CMK (cell line): Measurements from ENCODE around the gene BGN.

Experiments used
- DNase-seq: peaks from one replicate; pipeline ENCODE4 v3.0.0-alpha.2; 2010; ENCODE audit warnings: low read depth

The BGN gene

GRCh38 chrX:153526801-153527200 is 32.0 kb downstream of the BGN start:
- DNase-seq = no peak

DNA sequence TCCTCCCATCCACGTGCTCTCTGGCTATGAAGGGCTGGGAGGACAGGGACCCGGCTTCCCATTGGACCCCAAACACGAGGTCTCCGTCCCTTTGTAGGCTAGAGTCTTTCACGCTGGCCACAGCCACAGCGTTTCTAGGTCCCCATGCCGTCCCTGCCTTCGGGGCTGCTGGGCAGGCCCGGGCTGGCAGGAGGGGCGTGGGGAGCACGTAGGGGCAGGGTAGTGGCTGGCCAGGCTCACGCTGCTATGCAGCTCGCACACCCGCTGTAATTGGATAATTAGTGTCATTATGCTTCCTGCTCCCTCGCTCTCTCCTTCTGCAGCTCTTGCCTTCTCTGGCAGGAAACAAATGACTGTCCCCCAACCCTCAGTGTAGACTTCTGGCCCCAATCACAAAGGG is 32.4 kb downstream of the BGN start:
- DNase-seq = no peak

DNA sequence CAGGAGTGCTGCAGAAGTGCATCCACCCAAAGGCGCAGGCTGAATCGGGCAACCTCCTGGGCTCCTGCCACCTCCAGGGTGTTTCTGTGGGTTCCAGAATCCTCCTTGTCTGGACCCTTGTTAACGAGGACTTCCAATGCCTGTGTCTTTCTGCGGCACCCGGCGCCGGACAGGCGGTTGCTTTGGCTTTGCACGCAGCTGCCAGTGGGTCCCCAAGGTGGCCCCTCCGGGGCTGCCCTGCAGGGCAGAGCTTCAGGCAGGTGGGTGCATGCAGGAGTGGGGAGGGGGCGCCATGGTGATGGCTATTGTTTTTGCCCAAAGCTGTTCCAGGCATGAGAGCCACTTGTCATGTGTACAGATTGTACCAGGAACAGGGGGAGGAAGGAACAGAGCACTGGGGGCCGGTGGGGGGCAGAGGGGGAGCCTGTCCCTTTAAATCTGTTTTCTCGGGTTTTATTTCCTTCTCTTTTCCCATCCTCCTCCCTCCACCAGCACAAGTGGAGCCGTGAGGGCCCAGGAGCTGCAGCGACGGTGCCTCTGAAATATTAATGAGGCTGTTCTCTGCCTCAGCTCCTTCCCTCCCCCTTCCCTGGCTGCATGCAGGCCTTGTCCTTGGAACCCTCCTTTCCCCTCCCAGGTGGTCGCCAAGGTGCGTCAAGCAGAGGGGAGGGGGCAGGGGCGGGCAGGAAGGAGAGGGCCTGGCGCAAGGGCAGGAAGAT is 35.8 kb downstream of the BGN start:
- DNase-seq = no peak

- no peak for DNase-seq
Measured at GRCh38 chrX:153533091-153533490, 38.3 kb downstream of the BGN start.

- DNase-seq = no peak
Measured at GRCh38 chrX:153537080-153537479, 42.3 kb downstream of the BGN start.

- no peak for DNase-seq
Measured at GRCh38 chrX:153537526-153538295, 42.9 kb downstream of the BGN start.

DNA sequence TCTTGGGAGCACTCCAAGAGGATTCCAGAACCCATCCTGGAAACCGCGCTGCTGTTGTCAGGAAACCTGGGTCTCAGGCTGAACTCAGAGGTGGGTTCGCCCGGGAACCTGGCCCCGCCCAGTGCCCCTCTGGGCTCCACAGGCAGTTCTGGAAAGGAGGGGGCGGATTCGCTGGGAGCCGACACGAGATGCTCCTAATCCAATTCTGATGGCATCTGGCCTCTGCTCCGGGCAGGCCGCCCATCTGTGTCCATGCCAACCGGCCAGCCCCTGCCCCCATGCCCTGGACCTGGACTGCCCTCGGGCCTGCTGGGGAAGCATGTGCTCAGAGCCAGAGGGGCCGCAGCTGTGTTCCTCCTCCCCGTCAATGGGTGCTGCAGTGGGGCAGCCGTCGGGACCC is 43.6 kb downstream of the BGN start:
- no peak for DNase-seq

- DNase-seq = peak; percentile 30
Measured at GRCh38 chrX:153539171-153539978, 44.6 kb downstream of the BGN start.

- no peak for DNase-seq
Measured at GRCh38 chrX:153539979-153540358, 45.2 kb downstream of the BGN start.

DNA sequence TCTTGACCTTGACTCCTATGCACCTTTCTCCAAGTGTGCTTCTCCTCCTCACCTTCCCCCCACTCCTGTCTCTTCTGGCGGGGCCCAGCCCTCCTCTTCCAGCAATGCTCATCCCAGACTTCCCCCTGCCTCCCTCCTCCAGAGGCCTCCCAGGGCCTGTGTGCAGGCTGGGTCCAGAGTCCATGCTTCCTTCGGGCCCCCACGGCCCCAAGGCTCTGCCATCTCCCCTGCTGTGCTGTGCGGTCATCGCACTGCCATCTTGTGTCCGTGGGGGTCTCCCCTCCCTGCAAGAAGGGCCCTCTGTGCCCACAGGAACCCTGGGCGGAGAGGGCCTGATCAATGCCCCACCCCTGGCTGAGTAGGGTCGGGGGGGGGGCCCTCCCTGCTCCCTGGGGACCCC is 49.9 kb downstream of the BGN start:
- no peak for DNase-seq

DNA sequence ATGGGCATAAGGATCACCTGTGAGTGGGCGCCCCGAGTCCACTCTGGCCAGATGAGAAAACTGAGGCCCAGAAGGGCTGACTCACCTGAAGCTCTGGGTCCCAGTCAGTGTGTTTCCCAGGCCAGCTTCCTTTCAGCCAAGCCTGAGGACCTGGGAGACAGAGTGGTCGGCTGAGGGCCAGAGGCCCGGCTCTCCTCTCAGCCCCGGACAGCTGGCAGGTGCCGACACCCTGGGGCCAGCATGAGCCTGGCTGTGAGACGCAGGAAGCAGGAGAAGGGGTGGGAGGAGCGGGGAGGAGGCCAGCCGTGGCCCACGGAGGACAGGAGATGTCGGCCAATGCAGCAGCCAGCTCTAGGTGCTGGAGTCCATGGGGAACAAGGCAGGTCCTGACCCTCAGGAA is 51.6 kb downstream of the BGN start:
- no peak for DNase-seq

- DNase-seq = no peak
Measured at GRCh38 chrX:153547195-153547594, 52.4 kb downstream of the BGN start.

- DNase-seq = no peak
Measured at GRCh38 chrX:153549231-153549630, 54.5 kb downstream of the BGN start.

DNA sequence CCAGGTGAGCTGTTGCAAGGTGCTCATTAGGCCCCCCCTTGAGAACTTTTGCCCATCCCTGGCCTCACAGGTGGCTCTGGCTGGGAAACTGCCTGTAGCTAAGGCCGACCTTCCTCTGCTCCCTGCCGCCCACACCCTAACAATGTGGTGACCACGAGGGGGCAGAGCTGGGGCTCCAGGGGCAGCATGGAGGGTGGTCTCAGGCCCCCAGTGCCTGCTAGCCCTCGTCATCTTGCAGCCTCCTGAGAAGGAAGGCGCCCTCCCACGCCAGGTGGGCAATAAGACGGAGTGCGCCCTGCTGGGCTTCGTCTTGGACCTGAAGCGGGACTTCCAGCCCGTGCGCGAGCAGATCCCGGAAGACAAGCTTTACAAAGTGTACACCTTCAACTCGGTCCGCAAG is 55.0 kb downstream of the BGN start:
- no peak for DNase-seq

GRCh38 chrX:153551135-153551534 is 56.4 kb downstream of the BGN start:
- DNase-seq = no peak

DNA sequence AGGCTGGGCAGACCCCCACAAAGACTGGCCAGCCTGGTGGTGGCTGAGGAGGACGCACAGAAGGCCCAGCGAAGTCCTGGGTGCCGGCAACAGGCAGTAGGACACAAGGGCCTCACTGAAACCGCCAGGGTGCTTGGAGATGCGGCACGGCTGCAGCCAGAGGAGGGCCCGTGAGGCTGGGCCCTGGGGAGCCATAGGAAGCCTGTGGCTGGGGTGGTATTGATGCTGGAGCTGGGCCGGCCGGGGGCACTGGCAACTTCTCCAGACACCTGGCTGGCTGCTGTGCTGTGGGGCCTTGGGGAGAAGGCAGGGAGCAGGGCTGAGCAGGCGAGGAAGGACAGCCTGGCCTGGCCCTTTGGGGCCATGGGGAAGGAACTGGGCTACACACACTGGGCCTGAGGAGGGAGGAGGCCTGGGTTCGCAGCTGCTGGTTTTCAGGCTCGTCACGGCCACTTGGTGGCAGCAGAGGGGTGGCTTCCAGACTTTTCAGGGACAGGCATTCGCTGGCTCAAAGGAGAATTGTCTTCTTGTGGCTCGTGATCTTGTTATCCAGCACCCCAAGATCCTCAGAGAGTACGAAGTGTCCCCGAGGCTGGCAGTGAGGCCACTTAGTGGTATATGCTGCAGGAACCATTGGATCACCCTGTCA is 59.9 kb downstream of the BGN start:
- no peak for DNase-seq

DNA sequence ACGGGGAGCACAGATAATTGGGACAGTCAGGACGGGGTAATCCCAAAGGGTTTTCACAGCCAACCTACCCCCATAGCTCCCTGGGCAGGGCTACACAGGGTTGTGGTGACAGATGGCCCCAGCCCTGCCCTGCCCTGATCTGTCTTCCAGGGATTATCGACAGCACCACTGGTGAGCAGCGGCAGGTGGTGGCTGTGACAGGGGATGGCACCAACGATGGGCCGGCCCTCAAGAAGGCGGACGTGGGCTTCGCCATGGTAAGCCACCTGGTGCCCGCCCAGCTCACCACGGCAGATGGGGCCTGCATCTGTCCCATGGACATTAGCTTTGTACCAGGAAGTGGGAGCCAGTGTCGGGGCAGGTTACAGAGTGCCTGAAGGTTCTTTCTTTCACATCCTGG is 62.0 kb downstream of the BGN start:
- no peak for DNase-seq

- no peak for DNase-seq
Measured at GRCh38 chrX:153557618-153558355, 63.0 kb downstream of the BGN start.
